BLaER1 (cell line): ENCODE measurements around the gene SCAMP2.

Source experiments
- H3K27ac ChIP-seq: shearing (Covaris generic); formaldehyde crosslinking; 2 replicates; pipeline ENCODE4 v1.8.1; 2022
- H3K27me3 ChIP-seq: shearing (Covaris generic); formaldehyde crosslinking; 2 replicates; pipeline ENCODE4 v1.8.1; 2022
- H3K36me3 ChIP-seq: shearing (Covaris generic); formaldehyde crosslinking; 2 replicates; pipeline ENCODE4 v1.8.1; 2022
- H3K4me1 ChIP-seq: shearing (Covaris generic); formaldehyde crosslinking; 2 replicates; pipeline ENCODE4 v1.8.1; 2022
- H3K4me2 ChIP-seq: shearing (Covaris generic); formaldehyde crosslinking; 2 replicates; pipeline ENCODE4 v1.8.1; 2022
- H3K4me3 ChIP-seq: shearing (Covaris generic); formaldehyde crosslinking; 2 replicates; pipeline ENCODE4 v1.8.1; 2022
- H3K9ac ChIP-seq: shearing (Covaris generic); formaldehyde crosslinking; 2 replicates; pipeline ENCODE4 v1.8.1; 2022
- H3K9me3 ChIP-seq: shearing (Covaris generic); formaldehyde crosslinking; 2 replicates; pipeline ENCODE4 v1.8.1; 2022
- H4K20me1 ChIP-seq: shearing (Covaris generic); formaldehyde crosslinking; 2 replicates; pipeline ENCODE4 v1.8.1; 2022
- Cebpa-rat ChIP-seq: shearing (Covaris generic); IDR thresholded peaks from 2 replicates; pipeline ENCODE4 v1.8.1; 2022

Gene SCAMP2

DNA sequence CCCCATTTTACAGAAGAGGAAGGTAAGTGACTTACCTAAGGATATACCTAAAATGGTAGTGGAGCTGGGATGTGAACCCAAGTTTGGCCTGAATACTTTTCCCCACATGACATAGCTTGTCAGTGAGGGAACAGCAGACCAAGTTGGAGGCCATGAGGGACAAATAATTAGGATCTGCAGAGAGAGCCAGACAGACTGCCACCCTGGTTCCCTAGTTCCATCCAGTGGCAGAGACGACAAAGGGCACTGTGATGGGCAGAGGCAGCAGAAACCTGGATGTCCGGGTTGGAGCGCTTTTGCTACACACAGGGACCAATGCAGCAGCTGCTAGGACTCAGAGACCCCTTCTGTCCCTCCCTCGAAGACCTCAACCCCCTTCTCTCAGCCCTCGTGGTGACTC, 45.6 kb downstream of the SCAMP2 start:
- 0 out of 2 replicates have a peak, but pooled peaks cover 6% of the 10 kb centered on the region for H3K27me3 ChIP-seq

GRCh38 chr15:74826921-74827320, 46.2 kb downstream of the SCAMP2 start:
- Histone ChIP-seq H4K20me1 (peaks cover 7% of the 10 kb centered on the region; the same call in 1 of the 2 replicates), H3K4me3 (no peak overlapping the region), H3K9ac (no peak overlapping the region), H3K27me3 (0 out of 2 replicates have a peak, but pooled peaks cover 6% of the 10 kb centered on the region), H3K4me1 (peaks cover 19% of the 10 kb centered on the region), H3K9me3 (no peaks in the 10 kb centered on the region), H3K27ac (no peak overlapping the region), H3K4me2 (no peak overlapping the region), H3K36me3 (no peaks in the 10 kb centered on the region)
- TF ChIP-seq Cebpa-rat: no peak

More for the DNA sequence above, 45.6 kb downstream of the SCAMP2 start:
- Histone ChIP-seq H3K27ac (no peak overlapping the region), H3K9me3 (no peaks in the 10 kb centered on the region), H3K4me2 (no peak overlapping the region), H3K36me3 (no peaks in the 10 kb centered on the region), H3K4me1 (peaks cover 23% of the 10 kb centered on the region), H3K4me3 (no peak overlapping the region), H3K9ac (no peak overlapping the region), H4K20me1 (peaks cover 7% of the 10 kb centered on the region; the same call in 1 of the 2 replicates)
- no peak for TF ChIP-seq Cebpa-rat

- Histone ChIP-seq H3K9ac (no peak within 1 kb of the TSS), H3K4me2 (no peak within 1 kb of the TSS), H3K36me3 (no peaks in the 10 kb centered on the region), H3K9me3 (no peaks in the 10 kb centered on the region), H3K4me3 (no peak within 1 kb of the TSS), H3K4me1 (peaks cover 19% of the 10 kb centered on the region), H3K27me3 (0 out of 2 replicates have a peak, but pooled peaks cover 6% of the 10 kb centered on the region), H4K20me1 (peaks cover 7% of the 10 kb centered on the region; the same call in 1 of the 2 replicates), H3K27ac (no peak within 1 kb of the TSS)
- no peak for TF ChIP-seq Cebpa-rat
Observed at GRCh38 chr15:74826364-74826819, 46.8 kb downstream of the SCAMP2 start, which contains the start of gene CPLX3. TSS of gene CPLX3 (plus strand) at chr15:74826627. CDS start at chr15:74826704, 77 bp downstream.

DNA sequence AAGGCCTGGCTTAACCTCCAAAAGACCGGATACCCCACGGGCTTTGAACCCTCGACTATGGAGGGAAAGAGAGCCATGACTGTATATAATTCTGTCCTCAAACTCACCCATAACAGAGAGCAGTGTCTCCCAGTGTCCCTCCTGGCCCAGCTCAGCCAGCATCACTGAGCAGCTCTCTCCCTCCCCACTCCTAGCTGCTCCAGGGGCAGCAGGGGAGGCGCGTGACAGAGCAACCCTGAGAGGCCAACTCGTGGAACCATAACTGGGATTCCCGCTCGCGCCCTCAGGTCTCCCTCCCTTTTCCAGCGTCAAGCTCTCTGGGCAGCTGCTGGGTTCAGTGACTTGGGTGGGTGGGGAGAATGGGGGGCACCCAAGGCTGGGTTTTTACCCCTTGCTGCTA, 47.3 kb downstream of the SCAMP2 start:
- TF ChIP-seq Cebpa-rat: no peak
- peaks cover 19% of the 10 kb centered on the region for H3K4me1 ChIP-seq
- H3K4me2 ChIP-seq: no peak overlapping the region
- no peak overlapping the region for H3K4me3 ChIP-seq
- H4K20me1 ChIP-seq: peaks cover 7% of the 10 kb centered on the region; the same call in 1 of the 2 replicates
- no peak overlapping the region for H3K27ac ChIP-seq
- 0 out of 2 replicates have a peak, but pooled peaks cover 6% of the 10 kb centered on the region for H3K27me3 ChIP-seq
- no peaks in the 10 kb centered on the region for H3K9me3 ChIP-seq
- H3K36me3 ChIP-seq: no peaks in the 10 kb centered on the region
- H3K9ac ChIP-seq: no peak overlapping the region

DNA sequence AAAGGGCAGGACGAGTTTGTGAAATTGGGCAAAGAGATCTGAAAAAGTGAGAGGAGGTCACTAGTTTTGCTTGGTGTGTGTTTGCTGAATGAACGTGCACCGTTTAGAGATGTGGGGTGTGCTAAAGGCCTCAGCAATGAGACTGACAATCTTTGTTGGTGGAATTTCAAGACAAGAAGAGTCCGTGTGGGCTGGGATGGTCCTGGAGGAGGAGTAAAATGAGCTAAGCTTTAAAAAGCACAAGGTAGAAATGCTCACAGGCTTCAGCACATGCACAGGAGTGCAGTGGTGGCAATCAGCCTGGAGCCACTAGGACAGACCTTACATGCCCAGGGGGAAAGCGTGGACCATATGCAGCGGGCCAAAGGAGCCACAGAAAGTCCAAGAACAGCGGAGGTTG, 48.2 kb downstream of the SCAMP2 start:
- no peak overlapping the region for H3K27ac ChIP-seq
- H4K20me1 ChIP-seq: peaks cover 7% of the 10 kb centered on the region; the same call in 1 of the 2 replicates
- TF ChIP-seq Cebpa-rat: no peak
- no peak overlapping the region for H3K4me3 ChIP-seq
- no peaks in the 10 kb centered on the region for H3K9me3 ChIP-seq
- peaks cover 23% of the 10 kb centered on the region for H3K4me1 ChIP-seq
- H3K36me3 ChIP-seq: no peaks in the 10 kb centered on the region
- no peak overlapping the region for H3K4me2 ChIP-seq
- H3K9ac ChIP-seq: no peak overlapping the region
- H3K27me3 ChIP-seq: 0 out of 2 replicates have a peak, but pooled peaks cover 6% of the 10 kb centered on the region

- no peak for TF ChIP-seq Cebpa-rat
- Histone ChIP-seq H3K4me2 (no peak overlapping the region), H4K20me1 (peaks cover 7% of the 10 kb centered on the region; the same call in 1 of the 2 replicates), H3K4me1 (peaks cover 35% of the 10 kb centered on the region), H3K27me3 (0 out of 2 replicates have a peak, but pooled peaks cover 6% of the 10 kb centered on the region), H3K9me3 (no peaks in the 10 kb centered on the region), H3K4me3 (no peak overlapping the region), H3K36me3 (no peaks in the 10 kb centered on the region), H3K27ac (no peak overlapping the region), H3K9ac (no peak overlapping the region)
Observed at GRCh38 chr15:74823324-74823723, 49.8 kb downstream of the SCAMP2 start.

GRCh38 chr15:74822233-74822632, 50.9 kb downstream of the SCAMP2 start:
- Histone ChIP-seq H3K4me2 (no peak overlapping the region), H3K27me3 (0 out of 2 replicates have a peak, but pooled peaks cover 6% of the 10 kb centered on the region), H3K4me1 (peaks cover 37% of the 10 kb centered on the region), H3K27ac (no peak overlapping the region), H3K9me3 (no peaks in the 10 kb centered on the region), H3K9ac (no peak overlapping the region), H3K36me3 (no peaks in the 10 kb centered on the region), H4K20me1 (peaks cover 6% of the 10 kb centered on the region; the same call in 1 of the 2 replicates), H3K4me3 (no peak overlapping the region)
- TF ChIP-seq Cebpa-rat: no peak

- H3K4me2 ChIP-seq: peak overlapping the region; percentile 66
- H3K9ac ChIP-seq: no peak overlapping the region
- H3K9me3 ChIP-seq: no peaks in the 10 kb centered on the region
- H3K36me3 ChIP-seq: no peaks in the 10 kb centered on the region
- 0 out of 2 replicates have a peak, but pooled peaks cover 1% of the 10 kb centered on the region for H3K27me3 ChIP-seq
- peak overlapping the region; percentile 41; the same call in 1 of the 2 replicates for H3K27ac ChIP-seq
- H4K20me1 ChIP-seq: peaks cover 1% of the 10 kb centered on the region; the same call in 1 of the 2 replicates
- H3K4me3 ChIP-seq: no peak overlapping the region
- TF ChIP-seq Cebpa-rat: 0 out of 2 replicates have a peak, but pooled peaks have one; percentile 1
- peaks cover 37% of the 10 kb centered on the region for H3K4me1 ChIP-seq
Observed at GRCh38 chr15:74821790-74822158, 51.4 kb downstream of the SCAMP2 start.

GRCh38 chr15:74821091-74821789, 51.9 kb downstream of the SCAMP2 start:
- Histone ChIP-seq H3K4me1 (peaks cover 37% of the 10 kb centered on the region), H3K4me2 (peak overlapping the region; percentile 66), H3K27me3 (no peaks in the 10 kb centered on the region), H3K9me3 (no peaks in the 10 kb centered on the region), H3K4me3 (no peak overlapping the region), H3K9ac (no peak overlapping the region), H3K27ac (peak overlapping the region; percentile 48), H3K36me3 (no peaks in the 10 kb centered on the region), H4K20me1 (no peaks in the 10 kb centered on the region; the same call in 1 of the 2 replicates)
- peak; percentile 49; the same call in 1 of the 2 replicates for TF ChIP-seq Cebpa-rat

GRCh38 chr15:74820056-74820455, 53.1 kb downstream of the SCAMP2 start:
- Histone ChIP-seq H3K9ac (no peak overlapping the region), H3K27ac (no peak overlapping the region), H3K4me3 (no peak overlapping the region), H3K9me3 (no peaks in the 10 kb centered on the region), H4K20me1 (no peaks in the 10 kb centered on the region; the same call in 1 of the 2 replicates), H3K4me1 (peaks cover 37% of the 10 kb centered on the region), H3K4me2 (peak overlapping the region; percentile 66), H3K27me3 (no peaks in the 10 kb centered on the region), H3K36me3 (no peaks in the 10 kb centered on the region)
- TF ChIP-seq Cebpa-rat: no peak
